ENCODE measurements around the gene RNU1-3.
"Not testable (repeated sequence)": the region's sequence is repeated elsewhere in the genome, so short reads cannot be mapped to it uniquely, and the experiment has no call there.

DNA sequence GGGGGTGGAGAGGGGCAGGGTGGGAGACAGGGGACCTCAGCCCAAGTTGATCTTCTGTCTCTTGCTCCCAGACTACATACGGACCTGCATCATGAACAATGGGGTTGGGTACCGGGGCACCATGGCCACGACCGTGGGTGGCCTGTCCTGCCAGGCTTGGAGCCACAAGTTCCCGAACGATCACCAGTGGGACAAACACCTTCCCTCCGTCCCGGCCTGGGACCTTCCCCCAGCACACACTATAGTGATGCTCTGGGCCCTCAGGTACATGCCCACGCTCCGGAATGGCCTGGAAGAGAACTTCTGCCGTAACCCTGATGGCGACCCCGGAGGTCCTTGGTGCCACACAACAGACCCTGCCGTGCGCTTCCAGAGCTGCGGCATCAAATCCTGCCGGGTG lies 20.0 kb downstream of the RNU1-3 start:
- TF ChIP-seq JUND (IDR thresholded peaks at IDR 0.05); YY1 (IDR thresholded peaks at IDR 0.05; ENCODE audit: extremely low read depth, insufficient replicate concordance, low read depth, low read length): not testable (repeated sequence)
- TF ChIP-seq, protein P1, sequence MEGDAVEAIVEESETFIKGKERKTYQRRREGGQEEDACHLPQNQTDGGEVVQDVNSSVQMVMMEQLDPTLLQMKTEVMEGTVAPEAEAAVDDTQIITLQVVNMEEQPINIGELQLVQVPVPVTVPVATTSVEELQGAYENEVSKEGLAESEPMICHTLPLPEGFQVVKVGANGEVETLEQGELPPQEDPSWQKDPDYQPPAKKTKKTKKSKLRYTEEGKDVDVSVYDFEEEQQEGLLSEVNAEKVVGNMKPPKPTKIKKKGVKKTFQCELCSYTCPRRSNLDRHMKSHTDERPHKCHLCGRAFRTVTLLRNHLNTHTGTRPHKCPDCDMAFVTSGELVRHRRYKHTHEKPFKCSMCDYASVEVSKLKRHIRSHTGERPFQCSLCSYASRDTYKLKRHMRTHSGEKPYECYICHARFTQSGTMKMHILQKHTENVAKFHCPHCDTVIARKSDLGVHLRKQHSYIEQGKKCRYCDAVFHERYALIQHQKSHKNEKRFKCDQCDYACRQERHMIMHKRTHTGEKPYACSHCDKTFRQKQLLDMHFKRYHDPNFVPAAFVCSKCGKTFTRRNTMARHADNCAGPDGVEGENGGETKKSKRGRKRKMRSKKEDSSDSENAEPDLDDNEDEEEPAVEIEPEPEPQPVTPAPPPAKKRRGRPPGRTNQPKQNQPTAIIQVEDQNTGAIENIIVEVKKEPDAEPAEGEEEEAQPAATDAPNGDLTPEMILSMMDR (IDR thresholded peaks at IDR 0.05 in 2 of 3, conservative IDR thresholded peaks at IDR 0.05 in 1 of 3; ENCODE audit: borderline replicate concordance in 1 of 3, insufficient read depth in 1 of 3, low read depth in 2 of 3, low read length in 2 of 3) = not testable (repeated sequence)

Data from HCT116 (cell line).